Measurements from ENCODE around the gene POU2AF3. TPM values are rescaled to one million over a fixed set of nuclear protein-coding genes. Genes with fewer than 3 reads are reported as not detected.

POU2AF3 gene
- total RNA-seq, 1 experiment from 2014 or later: 3.0 TPM

- no peaks in the 10 kb centered on the region for H3K9me3 ChIP-seq (ENCODE audit: insufficient read depth, low read depth)
- H3K9me2 ChIP-seq (ENCODE audit: insufficient read depth): no peaks in the 10 kb centered on the region; the same call in 1 of the 2 replicates
- H3K27me3 ChIP-seq (ENCODE audit: insufficient read depth, low read depth): no peaks in the 10 kb centered on the region
- H4K20me1 ChIP-seq (ENCODE audit: insufficient read depth): no peaks in the 10 kb centered on the region
- no peaks in the 10 kb centered on the region for H3F3A ChIP-seq (ENCODE audit: insufficient read depth, low read depth)
- DNase-seq: no peak
- H2AFZ ChIP-seq: no peak overlapping the region
- no TSS peak for BruUV-seq (replicated peaks)
- peaks cover 15% of the 10 kb centered on the region for H3K4me1 ChIP-seq (replicated peaks; ENCODE audit: insufficient read depth)
- no peak overlapping the region for H3K4me2 ChIP-seq
- no peak for TF ChIP-seq CTCF (conservative IDR thresholded peaks at IDR 0.05)
- TF ChIP-seq EZH2 (IDR thresholded peaks at IDR 0.05; ENCODE audit: low read depth): no peak
- H3K79me2 ChIP-seq (ENCODE audit: low read depth): no peaks in the 10 kb centered on the region
- ChIA-PET CTCF (no interaction called here), POLR2A (ENCODE audit: unreplicated experiment) (no interaction called here)
- H3K36me3 ChIP-seq (ENCODE audit: low read depth): no peaks in the 10 kb centered on the region
- H3K4me3 ChIP-seq: no peak overlapping the region
- intact Hi-C loops (cut with micrococcal nuclease; ENCODE audit: unreplicated experiment): no loop called here
- no peak overlapping the region for H3K27ac ChIP-seq
Measured at GRCh38 chr11:111342329-111342728, 44.0 kb downstream of the POU2AF3 start.

GRCh38 chr11:111344032-111344431 is 45.7 kb downstream of the POU2AF3 start:
- CTCF ChIA-PET: no interaction called here
- peak overlapping the region; percentile 72; the same call in 1 of the 2 replicates for H2AFZ ChIP-seq

GRCh38 chr11:111347002-111347722 is 48.8 kb downstream of the POU2AF3 start:
- H3K9me3 ChIP-seq (ENCODE audit: insufficient read depth, low read depth): no peaks in the 10 kb centered on the region
- no peak for DNase-seq
- no peak overlapping the region for H3K4me2 ChIP-seq
- no peak overlapping the region for H3K4me3 ChIP-seq
- no peaks in the 10 kb centered on the region for H3K79me2 ChIP-seq (ENCODE audit: low read depth)
- H3K27ac ChIP-seq: no peak overlapping the region
- TF ChIP-seq CTCF (conservative IDR thresholded peaks at IDR 0.05) (no peak), EZH2 (IDR thresholded peaks at IDR 0.05; ENCODE audit: low read depth) (no peak)
- ChIA-PET CTCF (no interaction called here), POLR2A (ENCODE audit: unreplicated experiment) (no interaction called here)
- BruUV-seq (replicated peaks): no TSS peak
- peaks cover 13% of the 10 kb centered on the region for H3K4me1 ChIP-seq (replicated peaks; ENCODE audit: insufficient read depth)
- no peak overlapping the region for H2AFZ ChIP-seq
- H3F3A ChIP-seq (ENCODE audit: insufficient read depth, low read depth): peaks cover 4% of the 10 kb centered on the region; the same call in 1 of the 2 replicates
- H3K36me3 ChIP-seq (ENCODE audit: low read depth): no peaks in the 10 kb centered on the region
- H3K27me3 ChIP-seq (ENCODE audit: insufficient read depth, low read depth): no peaks in the 10 kb centered on the region
- H4K20me1 ChIP-seq (ENCODE audit: insufficient read depth): no peaks in the 10 kb centered on the region
- intact Hi-C loops (cut with micrococcal nuclease; ENCODE audit: unreplicated experiment): no loop called here
- peaks cover 3% of the 10 kb centered on the region; the same call in 1 of the 2 replicates for H3K9me2 ChIP-seq (ENCODE audit: insufficient read depth)

More at GRCh38 chr11:111344032-111344431, 45.7 kb downstream of the POU2AF3 start:
- no peaks in the 10 kb centered on the region for H3K79me2 ChIP-seq (ENCODE audit: low read depth)
- no peaks in the 10 kb centered on the region for H3F3A ChIP-seq (ENCODE audit: insufficient read depth, low read depth)
- no peak for TF ChIP-seq CTCF (conservative IDR thresholded peaks at IDR 0.05)
- no peak for TF ChIP-seq EZH2 (IDR thresholded peaks at IDR 0.05; ENCODE audit: low read depth)
- H3K4me3 ChIP-seq: no peak overlapping the region
- no peaks in the 10 kb centered on the region for H3K36me3 ChIP-seq (ENCODE audit: low read depth)
- POLR2A ChIA-PET (ENCODE audit: unreplicated experiment): no interaction called here
- H3K9me2 ChIP-seq (ENCODE audit: insufficient read depth): peaks cover 3% of the 10 kb centered on the region; the same call in 1 of the 2 replicates
- peak overlapping the region; percentile 33; the same call in 1 of the 2 replicates for H3K4me2 ChIP-seq
- H3K4me1 ChIP-seq (replicated peaks; ENCODE audit: insufficient read depth): peaks cover 13% of the 10 kb centered on the region
- peak overlapping the region; percentile 75 for H3K27ac ChIP-seq
- intact Hi-C loops (cut with micrococcal nuclease; ENCODE audit: unreplicated experiment): no loop called here
- no TSS peak for BruUV-seq (replicated peaks)
- no peaks in the 10 kb centered on the region for H3K27me3 ChIP-seq (ENCODE audit: insufficient read depth, low read depth)
- peak; percentile 24 to 45 for DNase-seq
- no peaks in the 10 kb centered on the region for H3K9me3 ChIP-seq (ENCODE audit: insufficient read depth, low read depth)
- H4K20me1 ChIP-seq (ENCODE audit: insufficient read depth): no peaks in the 10 kb centered on the region
